Neural progenitor cell (in vitro differentiated cells): ENCODE data around the gene HES3. TPM values are rescaled to one million over a fixed set of nuclear protein-coding genes. Genes with fewer than 3 reads are reported as not detected.

ENCODE experiments used
- DNase-seq: peaks from one replicate; pipeline ENCODE4 v3.0.0-alpha.2; 2016; ENCODE audit warnings: low spot score
- H2AFZ ChIP-seq: fragments of 200-600 bp; sonication (generic); replicated peaks from 2 replicates; pipeline ENCODE4 v1.6.1; 2016; ENCODE audit warnings: antibody characterized with exemption
- H3F3A ChIP-seq: fragments of 200-600 bp; sonication (generic); 2 replicates; pipeline ENCODE4 v1.6.1; 2016; ENCODE audit warnings: antibody characterized with exemption, low read depth
- H3K27ac ChIP-seq: fragments of 200-600 bp; sonication (generic); 2 replicates; pipeline ENCODE4 v1.5.1; 2016; ENCODE audit warnings: mild to moderate bottlenecking
- H3K27me3 ChIP-seq: fragments of 200-600 bp; sonication (generic); 2 replicates; pipeline ENCODE4 v1.6.1; 2016; ENCODE audit warnings: mild to moderate bottlenecking, moderate library complexity
- H3K36me3 ChIP-seq: fragments of 200-600 bp; sonication (generic); 2 replicates; pipeline ENCODE4 v1.5.1; 2016
- H3K4me1 ChIP-seq: fragments of 200-600 bp; sonication (generic); 2 replicates; pipeline ENCODE4 v1.6.1; 2016; ENCODE audit warnings: mixed run types
- H3K4me2 ChIP-seq: fragments of 200-600 bp; sonication (generic); 2 replicates; pipeline ENCODE4 v1.6.1; 2016
- H3K4me3 ChIP-seq: fragments of 200-600 bp; sonication (generic); 2 replicates; pipeline ENCODE4 v1.5.1; 2016
- H3K79me2 ChIP-seq: fragments of 200-600 bp; sonication (generic); 2 replicates; pipeline ENCODE4 v1.6.1; 2016; ENCODE audit warnings: low read depth
- H3K9ac ChIP-seq: fragments of 200-600 bp; sonication (generic); 2 replicates; pipeline ENCODE4 v1.6.1; 2016
- H3K9me3 ChIP-seq: fragments of 200-600 bp; sonication (generic); 2 replicates; pipeline ENCODE4 v1.5.1; 2016; ENCODE audit warnings: low read depth
- H4K20me1 ChIP-seq: fragments of 200-600 bp; sonication (generic); 2 replicates; pipeline ENCODE4 v1.6.1; 2016; ENCODE audit warnings: low read depth
- H3K27ac Mint-ChIP-seq: 3 replicates; pipeline ENCODE4 v1.8.0; 2021; ENCODE audit warnings: mixed read lengths
- H3K27me3 Mint-ChIP-seq: 2 replicates; pipeline ENCODE4 v1.8.0; 2022; ENCODE audit warnings: low read depth, mild to moderate bottlenecking, inconsistent platforms, moderate library complexity, mixed read lengths; ENCODE audit not compliant: insufficient read depth
- H3K36me3 Mint-ChIP-seq: 3 replicates; pipeline ENCODE4 v1.8.0; 2021; ENCODE audit warnings: mixed read lengths
- H3K4me1 Mint-ChIP-seq: 3 replicates; pipeline ENCODE4 v1.8.0; 2021; ENCODE audit warnings: mixed read lengths
- H3K4me3 Mint-ChIP-seq: 3 replicates; pipeline ENCODE4 v1.8.0; 2021; ENCODE audit warnings: mild to moderate bottlenecking, moderate library complexity, mixed read lengths
- H3K9me3 Mint-ChIP-seq: 3 replicates; pipeline ENCODE4 v1.8.0; 2020; ENCODE audit warnings: mixed read lengths
- EZH2 ChIP-seq: fragments of 200-600 bp; sonication (generic); IDR thresholded peaks from 2 replicates; pipeline ENCODE4 v1.6.1; 2017; ENCODE audit warnings: antibody characterized with exemption, mild to moderate bottlenecking, moderate library complexity
- EZH2phosphoT487 ChIP-seq: fragments of 200-600 bp; sonication (generic); IDR thresholded peaks from 2 replicates; pipeline ENCODE4 v1.6.1; 2017; ENCODE audit warnings: antibody characterized with exemption
- total RNA-seq: library from RNA; depleted of rRNA; stranded (reverse); fragments of >200 nt; gene quantifications from 2 replicates; pipeline ENCODE4 v1.2.3, GENCODE V29; 2015; ENCODE audit warnings: low replicate concordance
- TF ChIP-seq, protein P1 (sequence below): fragments of 200-600 bp; sonication (generic); IDR thresholded peaks from 2 replicates; pipeline ENCODE4 v1.5.1; 2017; ENCODE audit warnings: antibody characterized with exemption, mild to moderate bottlenecking

Gene HES3
- total RNA-seq, 1 donor from 2014 or later = 5.5 TPM

DNA sequence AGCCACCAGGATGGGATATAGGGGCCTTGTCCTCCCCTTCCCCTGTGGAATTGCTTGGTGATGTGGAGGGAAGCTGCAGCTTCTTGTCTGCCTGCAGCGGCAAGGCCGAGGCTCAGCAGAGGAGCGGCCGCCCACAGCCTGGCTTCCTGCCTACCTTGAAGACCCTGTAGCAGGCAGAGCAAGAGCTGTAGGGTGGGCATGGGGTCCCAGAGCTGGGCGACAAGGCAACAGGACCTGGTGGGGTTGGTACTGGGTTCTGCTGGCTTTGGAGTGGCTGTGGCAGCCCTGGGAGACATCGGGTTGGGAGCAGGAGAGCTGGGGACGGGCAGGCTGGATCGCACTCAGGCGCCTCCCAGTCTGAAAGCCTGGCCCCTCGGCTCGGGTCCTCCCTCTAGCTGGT, 22.7 kb downstream of the HES3 start:
- H3K36me3 Mint-ChIP-seq = no peaks in the 10 kb centered on the region
- no peak overlapping the region for H3K9ac ChIP-seq

DNA sequence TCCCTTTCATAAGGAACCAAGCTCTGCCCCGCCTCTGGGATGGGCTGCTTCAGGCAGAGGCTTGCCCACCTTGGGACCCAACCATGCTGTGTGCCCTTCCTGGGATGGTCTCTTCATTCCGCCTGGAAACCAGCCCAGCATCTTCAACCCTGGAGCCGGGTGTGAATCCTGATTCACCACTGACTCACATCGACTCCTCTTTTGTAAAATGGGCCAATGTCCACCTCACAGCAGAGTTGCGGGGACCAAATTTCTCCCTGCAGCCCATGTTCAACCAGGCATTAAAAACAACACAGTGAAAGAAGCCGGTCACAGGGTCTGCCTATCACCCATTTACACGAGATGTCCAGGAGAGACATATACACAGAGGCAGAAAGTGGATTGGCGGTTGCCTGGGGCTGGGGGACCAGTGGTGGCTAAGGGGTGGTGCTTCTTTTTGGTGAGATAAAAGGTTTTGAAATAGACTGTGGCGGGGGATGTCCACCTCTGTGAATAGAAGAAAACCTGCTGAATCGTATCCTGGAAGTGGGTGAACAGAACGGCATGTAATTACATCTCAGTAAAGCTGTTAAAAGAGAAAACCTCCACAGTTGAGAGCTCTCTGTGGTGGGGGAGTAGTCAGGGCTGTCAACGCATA, 23.8 kb downstream of the HES3 start:
- Histone ChIP-seq H3K27me3 (no peaks in the 10 kb centered on the region), H3F3A (peaks cover 6% of the 10 kb centered on the region), H3K27ac (no peak overlapping the region), H3K4me1 (peaks cover 11% of the 10 kb centered on the region), H3K9me3 (no peaks in the 10 kb centered on the region), H3K9ac (no peak overlapping the region), H3K4me2 (no peak overlapping the region), H3K79me2 (no peaks in the 10 kb centered on the region), H2AFZ (no peak overlapping the region), H3K36me3 (no peaks in the 10 kb centered on the region), H3K4me3 (no peak overlapping the region), H4K20me1 (peaks cover 6% of the 10 kb centered on the region)
- Mint-ChIP-seq H3K4me1 (peaks cover 60% of the 10 kb centered on the region), H3K27ac (peak overlapping the region; percentile 47), H3K36me3 (no peaks in the 10 kb centered on the region), H3K9me3 (no peaks in the 10 kb centered on the region), H3K4me3 (no peak overlapping the region), H3K27me3 (peaks cover 3% of the 10 kb centered on the region)
- no peak for TF ChIP-seq EZH2phosphoT487
- no peak for TF ChIP-seq EZH2
- TF ChIP-seq, protein P1, sequence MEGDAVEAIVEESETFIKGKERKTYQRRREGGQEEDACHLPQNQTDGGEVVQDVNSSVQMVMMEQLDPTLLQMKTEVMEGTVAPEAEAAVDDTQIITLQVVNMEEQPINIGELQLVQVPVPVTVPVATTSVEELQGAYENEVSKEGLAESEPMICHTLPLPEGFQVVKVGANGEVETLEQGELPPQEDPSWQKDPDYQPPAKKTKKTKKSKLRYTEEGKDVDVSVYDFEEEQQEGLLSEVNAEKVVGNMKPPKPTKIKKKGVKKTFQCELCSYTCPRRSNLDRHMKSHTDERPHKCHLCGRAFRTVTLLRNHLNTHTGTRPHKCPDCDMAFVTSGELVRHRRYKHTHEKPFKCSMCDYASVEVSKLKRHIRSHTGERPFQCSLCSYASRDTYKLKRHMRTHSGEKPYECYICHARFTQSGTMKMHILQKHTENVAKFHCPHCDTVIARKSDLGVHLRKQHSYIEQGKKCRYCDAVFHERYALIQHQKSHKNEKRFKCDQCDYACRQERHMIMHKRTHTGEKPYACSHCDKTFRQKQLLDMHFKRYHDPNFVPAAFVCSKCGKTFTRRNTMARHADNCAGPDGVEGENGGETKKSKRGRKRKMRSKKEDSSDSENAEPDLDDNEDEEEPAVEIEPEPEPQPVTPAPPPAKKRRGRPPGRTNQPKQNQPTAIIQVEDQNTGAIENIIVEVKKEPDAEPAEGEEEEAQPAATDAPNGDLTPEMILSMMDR = no peak
- DNase-seq = no peak

More for the DNA sequence above, 22.7 kb downstream of the HES3 start:
- H3K36me3 ChIP-seq = no peaks in the 10 kb centered on the region
- Mint-ChIP-seq H3K27me3 (peaks cover 3% of the 10 kb centered on the region), H3K4me1 (peaks cover 60% of the 10 kb centered on the region), H3K4me3 (no peak overlapping the region), H3K27ac (no peak overlapping the region), H3K9me3 (no peaks in the 10 kb centered on the region)
- no peak for DNase-seq
- H3K9me3 ChIP-seq = no peaks in the 10 kb centered on the region
- no peak overlapping the region for H3K4me2 ChIP-seq
- peaks cover 16% of the 10 kb centered on the region for H3F3A ChIP-seq
- H3K27me3 ChIP-seq = no peaks in the 10 kb centered on the region
- no peak overlapping the region for H3K4me3 ChIP-seq
- no peak overlapping the region for H3K27ac ChIP-seq
- TF ChIP-seq EZH2phosphoT487 (no peak), EZH2 (no peak)
- TF ChIP-seq, protein P1 = no peak
- peaks cover 21% of the 10 kb centered on the region for H3K4me1 ChIP-seq
- no peaks in the 10 kb centered on the region for H3K79me2 ChIP-seq
- H2AFZ ChIP-seq = no peak overlapping the region
- peaks cover 6% of the 10 kb centered on the region for H4K20me1 ChIP-seq

- H3K27ac ChIP-seq = no peak overlapping the region
- H3F3A ChIP-seq = peaks cover 10% of the 10 kb centered on the region
- no peaks in the 10 kb centered on the region for H3K79me2 ChIP-seq
- DNase-seq = peak; percentile 58
- TF ChIP-seq, protein P1 = peak; percentile 40
- TF ChIP-seq EZH2phosphoT487 (no peak), EZH2 (no peak)
- peaks cover 63% of the 10 kb centered on the region for H3K4me1 Mint-ChIP-seq
- H3K4me2 ChIP-seq = no peak overlapping the region
- no peak overlapping the region for H3K4me3 Mint-ChIP-seq
- no peak overlapping the region for H3K4me3 ChIP-seq
- H3K9me3 Mint-ChIP-seq = no peaks in the 10 kb centered on the region
- no peaks in the 10 kb centered on the region for H3K36me3 Mint-ChIP-seq
- H3K27me3 ChIP-seq = no peaks in the 10 kb centered on the region
- peaks cover 6% of the 10 kb centered on the region for H3K27me3 Mint-ChIP-seq
- H3K36me3 ChIP-seq = no peaks in the 10 kb centered on the region
- H3K9ac ChIP-seq = no peak overlapping the region
- H3K4me1 ChIP-seq = peaks cover 13% of the 10 kb centered on the region
- H4K20me1 ChIP-seq = peaks cover 12% of the 10 kb centered on the region
- H3K9me3 ChIP-seq = no peaks in the 10 kb centered on the region
- H3K27ac Mint-ChIP-seq = peak overlapping the region; percentile 47
- H2AFZ ChIP-seq = no peak overlapping the region
These were observed 24.4 kb downstream of the HES3 start for GRCh38 chr1:6268415-6268814.
